BJ (cell line): ENCODE results near the gene SUPT4H1. TPM values are rescaled to one million over a fixed set of nuclear protein-coding genes. Genes with fewer than 3 reads are reported as not detected.
A peak's percentile ranks its signal among the peaks of the same experiment; 100 is the strongest.

ENCODE experiments used
- CTCF ChIA-PET: fragments of 350-600 bp; formaldehyde crosslinking; extraction: SDS; loops from one replicate; lab custom pipeline; 2021; ENCODE audit warnings: antibody characterized with exemption, inconsistent platforms; lab: Yijun Ruan, JAX
- POLR2A ChIA-PET: fragments of 300-600 bp; sonication (Branson Sonifier 250); formaldehyde crosslinking; extraction: SDS; loops from one replicate; lab custom pipeline; 2021; ENCODE audit warnings: antibody characterized with exemption; lab: Charles Lee
- DNase-seq: peaks from one replicate; pipeline ENCODE4 v3.0.0-alpha.2; 2011; ENCODE audit warnings: low read depth
- H3K27me3 ChIP-seq: 2 replicates; pipeline ENCODE4 v1.6.0; 2011; ENCODE audit warnings: low read length; ENCODE audit not compliant: control insufficient read depth, insufficient read depth
- H3K36me3 ChIP-seq: 2 replicates; pipeline ENCODE4 v1.5.1; 2011; ENCODE audit warnings: low read length; ENCODE audit not compliant: control insufficient read depth, insufficient read depth
- H3K4me3 ChIP-seq: 2 replicates; pipeline ENCODE4 v1.5.1; 2011; ENCODE audit warnings: low read depth, mild to moderate bottlenecking, control low read depth, low read length
- CTCF ChIP-seq: IDR thresholded peaks from 2 replicates; pipeline ENCODE4 v1.5.1; 2011; ENCODE audit warnings: low read depth, mild to moderate bottlenecking, control low read depth, inconsistent platforms, low read length, moderate library complexity; ENCODE audit not compliant: insufficient read depth
- polyA plus RNA-seq: library from polyadenylated mRNA; depleted of rRNA; stranded (reverse); fragments of >200 nt; gene quantifications from 2 replicates; pipeline ENCODE4 v1.2.3, GENCODE V29; 2011

SUPT4H1 gene
- polyA plus RNA-seq, 1 experiment: 145 TPM

DNA sequence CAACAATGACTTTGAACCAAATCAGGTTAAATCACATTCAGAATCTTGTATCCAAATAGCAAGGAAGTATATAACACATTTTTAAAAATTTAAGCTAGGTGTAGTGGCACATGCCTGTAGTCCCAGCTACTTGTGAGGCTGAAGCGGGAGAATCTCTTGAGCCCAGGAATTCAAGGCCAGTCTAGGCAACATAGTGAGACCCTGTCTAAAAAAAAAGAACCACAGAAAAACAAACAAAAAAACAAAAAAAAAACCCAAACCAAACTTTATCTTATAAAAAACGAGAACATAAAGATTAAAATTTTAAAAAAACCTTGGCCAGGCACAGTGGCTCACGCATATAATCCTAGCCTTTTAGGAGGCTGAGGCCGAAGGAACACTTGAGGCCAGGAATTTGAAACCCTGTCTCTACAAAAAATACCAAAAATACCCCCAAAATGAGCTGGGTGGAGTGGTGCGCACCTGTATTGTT, 11.6 kb downstream of the SUPT4H1 start:
- DNase-seq: no peak
- CTCF ChIA-PET: interaction anchor here (0.7 to 4.5 kb wide), 2 partner anchors 23 to 506 kb away, joined by 3 to 19 read pairs; no protein-coding TSS in a partner anchor
- H3K4me3 ChIP-seq: no peak overlapping the region
- POLR2A ChIA-PET: interaction anchor here (4.3 kb wide), 1 partner anchor 11 kb away, joined by 26 read pairs; the partner anchor contains the start of gene SUPT4H1
- H3K27me3 ChIP-seq: no peaks in the 10 kb centered on the region
- TF ChIP-seq CTCF: no peak
- H3K36me3 ChIP-seq: peaks cover 6% of the 10 kb centered on the region

- DNase-seq: no peak
- ChIA-PET CTCF (interaction anchor here (0.7 to 4.5 kb wide), 2 partner anchors 23 to 506 kb away, joined by 3 to 19 read pairs; no protein-coding TSS in a partner anchor), POLR2A (interaction anchor here (4.3 kb wide), 1 partner anchor 12 kb away, joined by 26 read pairs; the partner anchor contains the start of gene SUPT4H1)
- Histone ChIP-seq H3K4me3 (peak overlapping the region; percentile 31), H3K36me3 (peaks cover 5% of the 10 kb centered on the region), H3K27me3 (no peaks in the 10 kb centered on the region)
- TF ChIP-seq CTCF: no peak
These were observed 12.1 kb downstream of the SUPT4H1 start for GRCh38 chr17:58339755-58340404.

GRCh38 chr17:58338841-58339754, 12.9 kb downstream of the SUPT4H1 start:
- Histone ChIP-seq H3K36me3 (peaks cover 2% of the 10 kb centered on the region; the same call in 1 of the 2 replicates), H3K4me3 (peak overlapping the region; percentile 31), H3K27me3 (no peaks in the 10 kb centered on the region)
- ChIA-PET CTCF (interaction anchor here (0.8 to 4.5 kb wide), 3 partner anchors 13 to 89 kb away, joined by 3 to 19 read pairs (median 11); partner anchors contain the start of gene SUPT4H1), POLR2A (interaction anchor here (4.3 kb wide), 1 partner anchor 13 kb away, joined by 26 read pairs; the partner anchor contains the start of gene SUPT4H1)
- no peak for TF ChIP-seq CTCF
- DNase-seq: no peak

- CTCF ChIA-PET: interaction anchor here (0.7 to 4.5 kb wide), 6 partner anchors 11 to 101 kb away, joined by 3 to 19 read pairs (median 6); partner anchors contain the start of genes SUPT4H1 and TSPOAP1
- POLR2A ChIA-PET: interaction anchor here (0.6 to 4.3 kb wide), 2 partner anchors 13 to 1227 kb away, joined by 3 to 26 read pairs; partner anchors contain the start of genes DHX40 and SUPT4H1
- H3K36me3 ChIP-seq: no peaks in the 10 kb centered on the region
- no peaks in the 10 kb centered on the region for H3K27me3 ChIP-seq
- TF ChIP-seq CTCF: no peak
- H3K4me3 ChIP-seq: no peak overlapping the region
- DNase-seq: no peak
These were observed 13.6 kb downstream of the SUPT4H1 start for GRCh38 chr17:58338454-58338840.
